ENCODE data around the gene VSTM2L.

VSTM2L gene

GRCh38 chr20:37868851-37869333 lies 34.0 kb upstream of the VSTM2L start:
- H3K27ac ChIP-seq (ENCODE audit: low read length): no peak overlapping the region
- no peaks in the 10 kb centered on the region for H3K9me3 ChIP-seq (ENCODE audit: control insufficient read depth, insufficient read depth, low read length)
- no CpG with 5 or more reads among the region's 3 CpGs for WGBS (ENCODE audit: insufficient coverage, insufficient read length)
- no peaks in the 10 kb centered on the region for H3K27me3 ChIP-seq (ENCODE audit: control insufficient read depth, insufficient read depth, low read length)
- peaks cover 3% of the 10 kb centered on the region; the same call in 1 of the 2 replicates for H3K4me1 ChIP-seq (ENCODE audit: control insufficient read depth, insufficient read depth, low read length)
- no peak overlapping the region for H3K4me3 ChIP-seq (ENCODE audit: low read length)
- H3K36me3 ChIP-seq (ENCODE audit: control insufficient read depth, insufficient read depth, low read length): peaks cover 3% of the 10 kb centered on the region
- no peak for DNase-seq (ENCODE audit: low read depth, low spot score)

GRCh38 chr20:37869334-37869861 lies 33.5 kb upstream of the VSTM2L start:
- no peaks in the 10 kb centered on the region for H3K27me3 ChIP-seq (ENCODE audit: control insufficient read depth, insufficient read depth, low read length)
- peaks cover 4% of the 10 kb centered on the region for H3K36me3 ChIP-seq (ENCODE audit: control insufficient read depth, insufficient read depth, low read length)
- peaks cover 3% of the 10 kb centered on the region; the same call in 1 of the 2 replicates for H3K4me1 ChIP-seq (ENCODE audit: control insufficient read depth, insufficient read depth, low read length)
- H3K4me3 ChIP-seq (ENCODE audit: low read length): no peak overlapping the region
- H3K9me3 ChIP-seq (ENCODE audit: control insufficient read depth, insufficient read depth, low read length): no peaks in the 10 kb centered on the region
- DNase-seq (ENCODE audit: low read depth, low spot score): no peak
- no peak overlapping the region for H3K27ac ChIP-seq (ENCODE audit: low read length)
- no CpG with 5 or more reads among the region's 6 CpGs for WGBS (ENCODE audit: insufficient coverage, insufficient read length)

GRCh38 chr20:37870294-37870693 lies 32.6 kb upstream of the VSTM2L start:
- Histone ChIP-seq H3K4me1 (ENCODE audit: control insufficient read depth, insufficient read depth, low read length) (peaks cover 3% of the 10 kb centered on the region; the same call in 1 of the 2 replicates), H3K27ac (ENCODE audit: low read length) (no peak overlapping the region), H3K36me3 (ENCODE audit: control insufficient read depth, insufficient read depth, low read length) (peaks cover 4% of the 10 kb centered on the region), H3K9me3 (ENCODE audit: control insufficient read depth, insufficient read depth, low read length) (no peaks in the 10 kb centered on the region), H3K4me3 (ENCODE audit: low read length) (no peak overlapping the region), H3K27me3 (ENCODE audit: control insufficient read depth, insufficient read depth, low read length) (no peaks in the 10 kb centered on the region)
- no CpG with 5 or more reads among the region's 11 CpGs for WGBS (ENCODE audit: insufficient coverage, insufficient read length)
- DNase-seq (ENCODE audit: low read depth, low spot score): no peak

GRCh38 chr20:37871751-37872150 lies 31.2 kb upstream of the VSTM2L start:
- no peak for DNase-seq (ENCODE audit: low read depth, low spot score)
- no CpG with 5 or more reads among the region's 13 CpGs for WGBS (ENCODE audit: insufficient coverage, insufficient read length)
- Histone ChIP-seq H3K27ac (ENCODE audit: low read length) (no peak overlapping the region), H3K4me3 (ENCODE audit: low read length) (no peak overlapping the region), H3K4me1 (ENCODE audit: control insufficient read depth, insufficient read depth, low read length) (peaks cover 3% of the 10 kb centered on the region; the same call in 1 of the 2 replicates), H3K9me3 (ENCODE audit: control insufficient read depth, insufficient read depth, low read length) (no peaks in the 10 kb centered on the region), H3K27me3 (ENCODE audit: control insufficient read depth, insufficient read depth, low read length) (no peaks in the 10 kb centered on the region), H3K36me3 (ENCODE audit: control insufficient read depth, insufficient read depth, low read length) (peaks cover 4% of the 10 kb centered on the region)

GRCh38 chr20:37872161-37872560 lies 30.8 kb upstream of the VSTM2L start:
- Histone ChIP-seq H3K9me3 (ENCODE audit: control insufficient read depth, insufficient read depth, low read length) (no peaks in the 10 kb centered on the region), H3K4me1 (ENCODE audit: control insufficient read depth, insufficient read depth, low read length) (peaks cover 3% of the 10 kb centered on the region; the same call in 1 of the 2 replicates), H3K27me3 (ENCODE audit: control insufficient read depth, insufficient read depth, low read length) (no peaks in the 10 kb centered on the region), H3K36me3 (ENCODE audit: control insufficient read depth, insufficient read depth, low read length) (peaks cover 4% of the 10 kb centered on the region), H3K27ac (ENCODE audit: low read length) (no peak overlapping the region), H3K4me3 (ENCODE audit: low read length) (no peak overlapping the region)
- no peak for DNase-seq (ENCODE audit: low read depth, low spot score)
- WGBS (ENCODE audit: insufficient coverage, insufficient read length): no CpG with 5 or more reads among the region's 9 CpGs

- H3K27ac ChIP-seq (ENCODE audit: low read length): no peak overlapping the region
- peaks cover 4% of the 10 kb centered on the region for H3K36me3 ChIP-seq (ENCODE audit: control insufficient read depth, insufficient read depth, low read length)
- H3K9me3 ChIP-seq (ENCODE audit: control insufficient read depth, insufficient read depth, low read length): no peaks in the 10 kb centered on the region
- no peak overlapping the region for H3K4me3 ChIP-seq (ENCODE audit: low read length)
- no peak for DNase-seq (ENCODE audit: low read depth, low spot score)
- no peaks in the 10 kb centered on the region for H3K27me3 ChIP-seq (ENCODE audit: control insufficient read depth, insufficient read depth, low read length)
- peaks cover 3% of the 10 kb centered on the region; the same call in 1 of the 2 replicates for H3K4me1 ChIP-seq (ENCODE audit: control insufficient read depth, insufficient read depth, low read length)
- WGBS (ENCODE audit: insufficient coverage, insufficient read length): no CpG with 5 or more reads among the region's 11 CpGs
These were observed 29.0 kb upstream of the VSTM2L start for GRCh38 chr20:37873884-37874283.

- Histone ChIP-seq H3K9me3 (ENCODE audit: control insufficient read depth, insufficient read depth, low read length) (no peaks in the 10 kb centered on the region), H3K36me3 (ENCODE audit: control insufficient read depth, insufficient read depth, low read length) (peaks cover 4% of the 10 kb centered on the region), H3K27ac (ENCODE audit: low read length) (no peak overlapping the region), H3K4me1 (ENCODE audit: control insufficient read depth, insufficient read depth, low read length) (no peaks in the 10 kb centered on the region), H3K4me3 (ENCODE audit: low read length) (no peak overlapping the region), H3K27me3 (ENCODE audit: control insufficient read depth, insufficient read depth, low read length) (no peaks in the 10 kb centered on the region)
- no peak for DNase-seq (ENCODE audit: low read depth, low spot score)
- WGBS (ENCODE audit: insufficient coverage, insufficient read length): no CpG with 5 or more reads among the region's 24 CpGs
These were observed 27.3 kb upstream of the VSTM2L start for GRCh38 chr20:37875460-37876175.

GRCh38 chr20:37876863-37877262 lies 26.1 kb upstream of the VSTM2L start:
- Histone ChIP-seq H3K27ac (ENCODE audit: low read length) (no peak overlapping the region), H3K4me3 (ENCODE audit: low read length) (no peak overlapping the region), H3K4me1 (ENCODE audit: control insufficient read depth, insufficient read depth, low read length) (no peaks in the 10 kb centered on the region), H3K27me3 (ENCODE audit: control insufficient read depth, insufficient read depth, low read length) (no peaks in the 10 kb centered on the region), H3K9me3 (ENCODE audit: control insufficient read depth, insufficient read depth, low read length) (no peaks in the 10 kb centered on the region), H3K36me3 (ENCODE audit: control insufficient read depth, insufficient read depth, low read length) (peaks cover 4% of the 10 kb centered on the region)
- no CpG with 5 or more reads among the region's 7 CpGs for WGBS (ENCODE audit: insufficient coverage, insufficient read length)
- DNase-seq (ENCODE audit: low read depth, low spot score): no peak

GRCh38 chr20:37877832-37878772 lies 24.8 kb upstream of the VSTM2L start:
- DNase-seq (ENCODE audit: low read depth, low spot score): no peak
- Histone ChIP-seq H3K4me3 (ENCODE audit: low read length) (no peak overlapping the region), H3K9me3 (ENCODE audit: control insufficient read depth, insufficient read depth, low read length) (no peaks in the 10 kb centered on the region), H3K27ac (ENCODE audit: low read length) (no peak overlapping the region), H3K4me1 (ENCODE audit: control insufficient read depth, insufficient read depth, low read length) (no peaks in the 10 kb centered on the region), H3K36me3 (ENCODE audit: control insufficient read depth, insufficient read depth, low read length) (peaks cover 4% of the 10 kb centered on the region; the same call in 1 of the 2 replicates), H3K27me3 (ENCODE audit: control insufficient read depth, insufficient read depth, low read length) (no peaks in the 10 kb centered on the region)
- WGBS (ENCODE audit: insufficient coverage, insufficient read length): no CpG with 5 or more reads among the region's 20 CpGs

All from iPS DF 6.9 (cell line).